ENCODE results near the gene PCSK6. TPM values are rescaled to one million over a fixed set of nuclear protein-coding genes. Genes with fewer than 3 reads are reported as not detected.

Gene PCSK6
- total RNA-seq, 2 experiments from 2014 or later, result 0.46 to 0.74 TPM

DNA sequence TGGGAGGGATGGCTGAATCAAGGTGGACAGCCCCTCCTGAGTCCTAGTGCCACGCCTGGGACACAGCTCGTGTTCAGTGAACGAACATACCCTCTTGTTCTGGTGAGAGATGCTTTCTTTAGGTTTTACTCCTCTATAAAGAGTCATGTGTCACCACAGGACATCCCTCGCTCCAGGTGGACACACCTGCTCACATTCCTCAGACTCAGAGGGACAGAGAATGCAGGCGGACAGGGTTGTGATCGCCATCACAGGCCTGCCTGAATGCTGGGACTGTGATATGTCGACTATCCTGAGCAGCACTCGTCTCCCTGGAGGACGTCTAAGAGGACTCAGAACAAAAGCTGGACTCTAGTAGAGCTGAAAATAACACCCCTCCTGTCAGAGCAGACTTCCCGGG is 98.1 kb downstream of the PCSK6 start:
- H3K9me3 Mint-ChIP-seq, result no peaks in the 10 kb centered on the region
- H3K4me3 Mint-ChIP-seq, result no peak overlapping the region
- ChIA-PET POLR2A (no interaction called here), CTCF (interaction anchor here (1.0 to 1.4 kb wide), 2 partner anchors 8 to 34 kb away, joined by 3 read pairs; no protein-coding TSS in a partner anchor)
- H3K27me3 Mint-ChIP-seq, result peaks cover 14% of the 10 kb centered on the region
- no peaks in the 10 kb centered on the region for H3K4me1 Mint-ChIP-seq
- H3K27ac Mint-ChIP-seq, result no peak overlapping the region
- DNase-seq, result no peak
- H3K36me3 Mint-ChIP-seq (ENCODE audit: low read depth), result no peaks in the 10 kb centered on the region

DNA sequence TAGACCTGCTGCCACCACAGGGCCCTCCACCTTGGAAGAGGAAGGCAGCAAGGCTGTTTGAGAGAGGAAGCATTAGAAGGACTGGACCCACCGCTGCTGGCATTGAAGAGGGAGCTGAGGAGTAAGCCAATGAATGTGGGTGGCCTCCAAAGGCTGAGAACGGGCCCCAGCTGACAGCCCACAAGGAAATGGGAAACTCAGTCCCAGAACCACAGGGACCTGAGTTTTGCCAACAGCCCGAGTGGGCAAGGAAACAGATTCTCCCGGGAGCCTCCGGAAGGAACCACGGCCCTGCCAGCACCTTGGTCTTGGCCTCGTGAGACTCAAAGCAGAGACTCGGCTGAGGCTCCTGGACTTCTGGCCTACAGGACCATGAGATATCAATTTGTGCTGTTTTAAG is 99.0 kb downstream of the PCSK6 start:
- H3K27me3 Mint-ChIP-seq, result peaks cover 9% of the 10 kb centered on the region
- ChIA-PET POLR2A (no interaction called here), CTCF (interaction anchor here (1.2 to 1.4 kb wide), 2 partner anchors 9 to 18 kb away, joined by 3 read pairs; no protein-coding TSS in a partner anchor)
- no peak for DNase-seq
- no peaks in the 10 kb centered on the region for H3K9me3 Mint-ChIP-seq
- H3K4me3 Mint-ChIP-seq, result no peak overlapping the region
- H3K4me1 Mint-ChIP-seq, result no peaks in the 10 kb centered on the region
- no peak overlapping the region for H3K27ac Mint-ChIP-seq
- no peaks in the 10 kb centered on the region for H3K36me3 Mint-ChIP-seq (ENCODE audit: low read depth)

DNA sequence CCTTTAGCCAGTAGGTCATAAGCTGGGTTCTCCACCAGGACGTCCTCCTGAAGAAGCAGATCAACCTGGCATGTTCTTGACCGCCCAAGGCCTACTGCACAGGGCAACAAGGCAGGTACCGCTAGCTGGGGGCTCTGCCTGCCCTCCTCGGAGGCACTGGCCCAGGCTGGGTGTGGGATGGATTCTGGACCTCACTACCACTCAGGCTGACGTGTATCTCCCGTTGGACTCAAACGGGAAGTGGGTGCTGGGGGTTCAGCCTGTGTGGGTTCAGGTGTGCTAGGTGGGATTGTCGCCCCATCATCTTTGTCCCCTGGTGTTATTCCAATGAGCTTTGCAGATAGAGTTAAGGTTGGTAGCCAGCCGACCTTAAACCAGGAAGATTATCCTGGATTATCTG is 99.4 kb downstream of the PCSK6 start:
- Mint-ChIP-seq H3K9me3 (no peaks in the 10 kb centered on the region), H3K4me1 (no peaks in the 10 kb centered on the region), H3K36me3 (ENCODE audit: low read depth) (no peaks in the 10 kb centered on the region), H3K27ac (no peak overlapping the region), H3K27me3 (peaks cover 7% of the 10 kb centered on the region), H3K4me3 (no peak overlapping the region)
- ChIA-PET POLR2A (no interaction called here), CTCF (interaction anchor here (1.2 to 1.4 kb wide), 2 partner anchors 10 to 18 kb away, joined by 3 read pairs; no protein-coding TSS in a partner anchor)
- no peak for DNase-seq

DNA sequence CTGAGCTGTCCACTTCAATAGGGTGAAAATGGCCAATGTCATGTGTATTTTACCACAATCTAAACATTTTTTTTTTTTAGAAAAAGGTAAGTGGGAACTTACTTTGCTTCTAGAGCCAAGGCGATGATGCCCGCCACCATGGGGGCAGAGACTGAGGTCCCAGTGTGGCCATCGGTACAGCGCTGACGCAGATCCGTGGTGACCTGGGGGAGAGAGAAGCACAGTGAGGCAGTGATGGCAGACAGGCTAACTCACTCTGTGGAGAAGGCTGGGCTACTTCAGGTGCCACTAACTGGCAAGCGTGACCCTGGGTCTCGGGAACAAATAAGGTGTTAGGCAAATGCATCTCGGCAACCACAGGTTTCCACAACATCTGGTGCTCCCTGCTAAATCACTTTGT is 100.1 kb downstream of the PCSK6 start:
- peaks cover 7% of the 10 kb centered on the region for H3K27me3 Mint-ChIP-seq
- no peaks in the 10 kb centered on the region for H3K36me3 Mint-ChIP-seq (ENCODE audit: low read depth)
- no peaks in the 10 kb centered on the region for H3K4me1 Mint-ChIP-seq
- ChIA-PET CTCF (interaction anchor here (0.8 kb wide), 1 partner anchor 15 kb away, joined by 3 read pairs; no protein-coding TSS in a partner anchor), POLR2A (no interaction called here)
- H3K27ac Mint-ChIP-seq, result no peak overlapping the region
- DNase-seq, result no peak
- no peak overlapping the region for H3K4me3 Mint-ChIP-seq
- no peaks in the 10 kb centered on the region for H3K9me3 Mint-ChIP-seq

DNA sequence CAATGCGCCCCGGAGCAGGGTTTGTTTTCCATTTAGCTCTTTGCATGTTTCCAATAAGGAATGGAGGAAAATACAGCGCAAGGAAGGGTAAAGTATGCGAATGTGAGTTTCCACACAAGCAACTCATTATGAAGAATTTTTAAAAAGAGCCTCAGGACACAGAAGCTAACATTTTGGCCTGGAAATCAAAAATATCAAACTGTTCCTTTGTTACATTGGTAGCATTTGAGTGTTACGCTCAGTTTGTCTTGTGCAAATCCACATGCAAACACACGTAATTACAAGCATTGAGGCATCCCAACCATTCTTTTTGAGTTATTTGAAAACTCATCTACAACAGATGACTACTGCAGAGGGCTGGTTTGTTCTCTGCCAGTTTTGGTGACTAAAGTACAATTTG is 101.5 kb downstream of the PCSK6 start:
- Mint-ChIP-seq H3K9me3 (no peaks in the 10 kb centered on the region), H3K36me3 (ENCODE audit: low read depth) (no peaks in the 10 kb centered on the region), H3K4me3 (no peak overlapping the region), H3K4me1 (no peaks in the 10 kb centered on the region), H3K27ac (no peak overlapping the region), H3K27me3 (peaks cover 5% of the 10 kb centered on the region)
- no peak for DNase-seq
- POLR2A ChIA-PET, result no interaction called here
- CTCF ChIA-PET, result no interaction called here

DNA sequence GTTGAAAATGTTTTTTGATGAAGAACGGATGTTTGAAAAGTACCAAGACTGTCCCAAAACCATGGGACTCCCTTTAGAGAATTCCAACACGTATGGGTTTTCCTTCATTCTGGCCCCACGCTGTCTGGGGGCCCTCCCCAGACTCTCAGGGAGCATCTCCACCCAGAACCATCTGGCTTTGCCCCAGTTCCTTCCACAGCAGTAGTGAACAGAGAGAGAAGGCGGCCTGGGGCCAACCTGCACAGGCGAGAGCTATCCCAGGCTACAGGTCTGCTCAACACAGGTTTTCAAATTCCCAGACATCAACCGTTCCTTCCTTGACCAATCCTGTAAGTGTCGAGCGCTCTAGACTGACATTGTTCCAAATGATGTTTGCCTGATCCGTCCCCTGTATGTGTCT is 101.9 kb downstream of the PCSK6 start:
- no peaks in the 10 kb centered on the region for H3K4me1 Mint-ChIP-seq
- H3K9me3 Mint-ChIP-seq, result no peaks in the 10 kb centered on the region
- CTCF ChIA-PET, result no interaction called here
- peaks cover 3% of the 10 kb centered on the region for H3K27me3 Mint-ChIP-seq
- DNase-seq, result no peak
- H3K36me3 Mint-ChIP-seq (ENCODE audit: low read depth), result no peaks in the 10 kb centered on the region
- H3K4me3 Mint-ChIP-seq, result no peak overlapping the region
- POLR2A ChIA-PET, result no interaction called here
- no peak overlapping the region for H3K27ac Mint-ChIP-seq

DNA sequence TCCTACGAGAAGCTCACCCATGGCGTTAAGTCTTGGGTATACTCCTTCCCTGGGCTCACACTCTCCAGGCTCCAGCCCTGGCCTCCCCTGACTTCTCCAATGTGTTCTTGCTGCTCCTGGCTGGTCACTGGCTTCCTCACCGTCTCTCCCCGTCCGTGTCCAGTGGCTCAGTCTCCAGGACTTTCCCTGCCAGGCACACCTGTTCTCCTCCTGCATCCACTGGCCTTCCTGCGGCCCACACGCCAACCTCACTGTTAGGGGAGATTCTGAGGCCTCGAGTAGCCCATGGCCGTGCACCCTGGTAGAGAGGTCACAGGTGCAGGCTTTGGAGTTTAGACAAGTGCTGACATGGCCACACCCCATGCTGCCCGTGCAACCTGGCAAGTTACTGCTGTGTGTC is 102.5 kb downstream of the PCSK6 start:
- H3K4me3 Mint-ChIP-seq, result no peak overlapping the region
- no peak for DNase-seq
- no peak overlapping the region for H3K27ac Mint-ChIP-seq
- H3K36me3 Mint-ChIP-seq (ENCODE audit: low read depth), result no peaks in the 10 kb centered on the region
- H3K4me1 Mint-ChIP-seq, result no peaks in the 10 kb centered on the region
- peaks cover 2% of the 10 kb centered on the region for H3K27me3 Mint-ChIP-seq
- no peaks in the 10 kb centered on the region for H3K9me3 Mint-ChIP-seq
- ChIA-PET CTCF (no interaction called here), POLR2A (no interaction called here)

DNA sequence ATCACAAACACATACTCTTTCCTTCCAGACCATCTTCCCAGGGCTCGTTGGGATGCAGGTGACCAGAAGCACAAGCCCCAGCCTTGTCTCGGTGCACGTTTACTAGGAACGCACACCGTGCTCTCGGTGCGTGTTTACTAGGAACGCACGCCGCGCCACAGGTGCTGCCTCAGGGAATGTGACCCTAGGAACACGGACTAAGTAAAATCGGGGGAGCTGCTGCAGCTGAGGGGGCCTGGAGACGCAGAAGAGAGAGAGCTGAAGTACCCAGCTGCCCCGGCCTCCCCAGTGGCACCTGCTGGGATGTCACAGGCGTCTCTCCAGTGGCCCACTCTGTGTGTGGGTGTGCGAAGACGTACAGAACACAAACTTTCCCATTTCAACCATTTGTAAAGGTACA is 103.5 kb downstream of the PCSK6 start:
- Mint-ChIP-seq H3K9me3 (no peaks in the 10 kb centered on the region), H3K27me3 (peaks cover 2% of the 10 kb centered on the region), H3K36me3 (ENCODE audit: low read depth) (no peaks in the 10 kb centered on the region), H3K27ac (no peak overlapping the region), H3K4me3 (no peak overlapping the region), H3K4me1 (no peaks in the 10 kb centered on the region)
- ChIA-PET CTCF (interaction anchor here (0.8 kb wide), 1 partner anchor 66 kb away, joined by 3 read pairs; no protein-coding TSS in a partner anchor), POLR2A (no interaction called here)
- DNase-seq, result no peak

DNA sequence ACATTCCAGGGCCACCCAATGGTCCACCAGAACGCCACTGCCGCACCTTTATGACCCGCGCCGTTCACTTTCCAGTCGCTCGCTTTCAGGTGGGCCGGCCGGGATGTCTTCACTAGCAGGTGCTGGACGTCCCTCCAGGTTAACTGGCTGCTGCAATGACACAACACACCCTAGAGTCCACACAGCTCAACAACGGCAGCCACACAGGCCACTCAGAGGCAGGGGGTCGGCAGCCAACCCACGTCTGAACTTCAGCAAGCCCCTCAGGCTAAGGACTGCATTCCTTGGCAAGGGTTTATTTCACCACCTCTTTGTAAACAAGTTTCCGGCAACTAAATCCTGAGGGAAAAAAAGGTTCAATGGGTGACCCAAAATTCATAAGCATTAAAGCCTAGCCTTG is 105.2 kb downstream of the PCSK6 start:
- no peaks in the 10 kb centered on the region for H3K36me3 Mint-ChIP-seq (ENCODE audit: low read depth)
- H3K27ac Mint-ChIP-seq, result no peak overlapping the region
- no peak overlapping the region for H3K4me3 Mint-ChIP-seq
- no peak for DNase-seq
- CTCF ChIA-PET, result no interaction called here
- POLR2A ChIA-PET, result no interaction called here
- no peaks in the 10 kb centered on the region for H3K9me3 Mint-ChIP-seq
- no peaks in the 10 kb centered on the region for H3K27me3 Mint-ChIP-seq
- no peaks in the 10 kb centered on the region for H3K4me1 Mint-ChIP-seq

DNA sequence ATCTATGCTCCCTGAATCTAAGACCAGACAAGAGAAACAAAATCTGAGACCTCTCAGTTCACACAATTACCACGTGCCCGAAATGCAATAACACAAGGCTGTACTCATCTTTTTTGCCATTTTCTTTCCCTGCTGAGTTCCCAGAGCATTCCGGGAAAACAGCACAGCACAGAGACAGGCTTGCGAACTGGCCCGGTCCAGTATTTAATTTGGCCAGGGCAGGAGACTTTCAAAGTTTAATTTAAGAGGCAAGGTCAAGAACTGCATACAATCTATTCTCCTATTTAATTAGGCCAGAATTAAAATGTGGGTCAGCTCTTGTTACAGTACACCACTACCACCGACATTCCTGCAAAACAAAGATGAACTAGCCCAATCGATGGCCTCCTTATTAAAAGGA is 107.0 kb downstream of the PCSK6 start:
- CTCF ChIA-PET, result no interaction called here
- H3K27ac Mint-ChIP-seq, result no peak overlapping the region
- no peaks in the 10 kb centered on the region for H3K36me3 Mint-ChIP-seq (ENCODE audit: low read depth)
- H3K9me3 Mint-ChIP-seq, result no peaks in the 10 kb centered on the region
- DNase-seq, result no peak
- no peak overlapping the region for H3K4me3 Mint-ChIP-seq
- no peaks in the 10 kb centered on the region for H3K4me1 Mint-ChIP-seq
- POLR2A ChIA-PET, result no interaction called here
- no peaks in the 10 kb centered on the region for H3K27me3 Mint-ChIP-seq

DNA sequence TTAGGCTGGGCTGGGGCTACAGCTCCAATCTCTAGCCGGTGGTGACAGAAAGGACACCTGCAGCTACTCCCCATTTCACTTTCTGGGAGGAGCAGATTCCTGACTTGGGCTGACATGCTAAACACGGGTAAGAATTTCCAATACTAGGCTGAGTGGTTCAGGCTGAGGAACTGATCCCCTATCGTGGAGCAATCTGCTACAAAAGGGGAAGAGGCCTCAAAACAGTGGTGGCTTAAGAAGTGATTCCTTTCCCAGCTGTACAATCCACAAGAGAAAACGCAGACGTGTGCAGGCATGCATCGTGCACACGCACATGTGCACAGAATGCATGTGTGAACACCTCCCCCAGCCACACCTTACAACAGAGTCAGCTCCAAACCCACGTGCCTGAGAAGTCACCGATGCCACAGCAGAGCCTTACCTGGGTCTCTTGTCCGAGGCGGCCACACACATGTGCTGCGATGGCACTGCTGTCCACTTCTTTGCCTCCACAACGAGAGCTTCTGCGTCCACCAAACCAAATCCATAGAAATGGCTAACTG is 107.8 kb downstream of the PCSK6 start:
- Mint-ChIP-seq H3K27me3 (no peaks in the 10 kb centered on the region), H3K9me3 (no peaks in the 10 kb centered on the region), H3K4me1 (no peaks in the 10 kb centered on the region), H3K36me3 (ENCODE audit: low read depth) (no peaks in the 10 kb centered on the region), H3K4me3 (no peak overlapping the region), H3K27ac (no peak overlapping the region)
- ChIA-PET POLR2A (no interaction called here), CTCF (interaction anchor here (0.6 to 1.3 kb wide), 2 partner anchors 12 to 91 kb away, joined by 3 read pairs; no protein-coding TSS in a partner anchor)
- no peak for DNase-seq

DNA sequence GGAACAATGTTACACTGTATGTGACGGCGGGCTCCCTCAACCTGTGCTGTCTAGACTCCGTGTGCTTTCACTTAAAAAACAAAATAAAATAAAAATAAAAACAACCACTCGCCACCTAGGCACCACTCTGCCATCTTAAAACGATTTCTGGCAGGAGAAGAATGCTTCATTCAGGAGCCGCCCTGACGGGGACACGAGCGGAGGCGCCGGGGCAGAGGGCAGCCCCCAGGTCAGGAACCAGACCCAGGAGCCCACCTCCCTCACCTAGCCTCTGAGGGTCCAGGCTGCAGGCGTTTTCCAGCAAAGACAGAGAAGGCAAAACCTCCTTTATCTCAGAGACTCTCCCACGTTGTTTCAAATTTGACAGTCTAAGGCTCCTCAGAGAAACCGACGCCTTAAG is 109.4 kb downstream of the PCSK6 start:
- Mint-ChIP-seq H3K27me3 (no peaks in the 10 kb centered on the region), H3K27ac (no peak overlapping the region), H3K36me3 (ENCODE audit: low read depth) (no peaks in the 10 kb centered on the region), H3K9me3 (no peaks in the 10 kb centered on the region), H3K4me3 (no peak overlapping the region), H3K4me1 (no peaks in the 10 kb centered on the region)
- POLR2A ChIA-PET, result no interaction called here
- no peak for DNase-seq
- CTCF ChIA-PET, result interaction anchor here (1.3 kb wide), 1 partner anchor 11 kb away, joined by 3 read pairs; no protein-coding TSS in a partner anchor

DNA sequence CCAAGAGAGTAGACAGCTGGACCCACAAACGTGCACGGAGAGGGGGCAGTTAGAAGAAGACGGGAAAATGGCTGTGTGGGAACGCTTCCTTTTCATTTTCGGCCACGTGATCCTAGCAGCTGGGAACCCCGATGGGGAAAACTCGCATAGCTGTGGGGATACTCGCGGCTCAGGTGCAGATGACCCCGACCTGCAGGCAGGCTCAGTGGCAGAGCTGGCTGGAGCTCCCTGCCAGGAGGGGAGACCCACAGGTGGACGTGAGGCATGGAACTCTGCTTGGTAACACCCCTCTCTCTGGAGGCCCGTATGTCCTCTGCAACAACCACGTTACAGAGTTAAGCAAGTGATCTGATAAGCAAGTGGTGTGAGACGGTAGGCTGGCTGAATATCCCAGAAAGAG is 109.9 kb downstream of the PCSK6 start:
- ChIA-PET CTCF (no interaction called here), POLR2A (no interaction called here)
- Mint-ChIP-seq H3K27ac (peak overlapping the region; percentile 5), H3K27me3 (no peaks in the 10 kb centered on the region), H3K36me3 (ENCODE audit: low read depth) (no peaks in the 10 kb centered on the region), H3K4me3 (no peak overlapping the region), H3K9me3 (no peaks in the 10 kb centered on the region), H3K4me1 (no peaks in the 10 kb centered on the region)
- DNase-seq, result no peak

DNA sequence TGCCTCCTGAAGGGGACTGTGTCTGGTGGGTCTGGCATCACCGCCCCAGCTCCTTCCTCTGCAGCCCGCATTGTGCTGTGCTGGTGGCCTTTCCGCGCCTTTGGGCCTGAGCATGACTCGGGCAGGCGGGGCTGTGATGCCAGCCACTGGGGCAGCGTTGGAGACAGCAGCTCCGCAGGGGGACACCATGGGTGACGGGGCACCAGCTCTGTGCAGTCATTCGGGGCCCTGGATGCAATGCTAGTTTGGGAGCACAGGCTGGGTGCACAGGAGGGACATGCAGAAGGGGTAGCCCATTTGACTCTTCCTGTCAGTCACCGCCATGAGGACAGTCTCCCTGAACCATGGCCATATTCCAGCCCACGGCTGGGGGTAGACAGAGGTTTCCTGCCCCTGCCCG is 110.6 kb downstream of the PCSK6 start:
- Mint-ChIP-seq H3K4me1 (no peaks in the 10 kb centered on the region), H3K27me3 (peaks cover 2% of the 10 kb centered on the region), H3K36me3 (ENCODE audit: low read depth) (no peaks in the 10 kb centered on the region), H3K27ac (no peak overlapping the region), H3K9me3 (no peaks in the 10 kb centered on the region), H3K4me3 (no peak overlapping the region)
- ChIA-PET CTCF (no interaction called here), POLR2A (no interaction called here)
- no peak for DNase-seq

Measured in activated CD4-positive, alpha-beta T cell treated with anti-CD3 and anti-CD28 coated beads, Interleukin-2, amount 10 ng/mL, durations not matched to agents 7 days and 5 days (primary cell).